Right hindlimb (tissue), 1 donor: ENCODE results near the gene CD163L1.
"Not testable (repeated sequence)": the region's sequence is repeated elsewhere in the genome, so short reads cannot be mapped to it uniquely, and the experiment has no call there.

Experiments
- DNase-seq: peaks from one replicate; pipeline ENCODE4 v3.0.0-alpha.2; 2018

The CD163L1 gene

DNA sequence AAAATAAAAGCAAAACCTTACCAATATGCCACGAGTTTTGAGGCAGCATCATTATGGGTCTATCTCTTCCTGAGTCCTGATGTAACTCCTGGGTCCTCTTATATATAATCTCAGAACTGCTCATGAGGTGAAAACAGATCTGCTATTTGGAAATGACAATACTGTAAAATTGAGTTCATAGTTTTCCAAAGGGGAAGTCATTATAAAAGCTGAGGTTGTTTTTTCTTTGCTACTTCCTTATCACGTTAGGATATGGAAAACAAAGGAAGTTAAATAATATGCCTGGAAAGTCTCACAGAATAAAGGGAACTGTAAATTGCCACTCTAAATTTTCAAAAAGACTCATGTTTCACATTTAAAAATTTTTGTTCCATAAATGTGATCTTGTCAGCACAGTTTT is at the start of gene CD163L1:
CD163L1 (minus strand) TSS at position 78 of the 400 bp plus-strand sequence; CDS start at position 52, 26 bp downstream.
- DNase-seq, result no peak

DNA sequence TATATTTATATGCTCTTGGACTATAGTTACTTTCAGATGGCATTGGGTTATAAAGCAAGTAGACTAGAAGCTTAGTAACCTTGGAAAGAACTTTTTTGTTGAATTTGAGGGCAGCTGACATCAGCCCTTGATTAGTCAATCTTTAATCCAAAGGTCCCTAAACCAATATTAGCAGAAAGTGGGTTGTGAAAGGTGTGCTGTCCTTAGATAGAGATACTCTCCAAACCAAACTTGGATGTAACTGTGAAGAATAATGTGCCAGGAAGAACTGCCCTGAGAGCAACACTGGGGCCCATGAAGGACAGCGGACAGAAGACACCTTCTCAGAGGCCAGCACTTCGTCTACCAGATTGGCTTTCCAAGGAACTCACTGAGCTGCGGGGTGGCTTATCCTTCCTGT is 49.1 kb upstream of the CD163L1 start:
- DNase-seq, result no peak

DNA sequence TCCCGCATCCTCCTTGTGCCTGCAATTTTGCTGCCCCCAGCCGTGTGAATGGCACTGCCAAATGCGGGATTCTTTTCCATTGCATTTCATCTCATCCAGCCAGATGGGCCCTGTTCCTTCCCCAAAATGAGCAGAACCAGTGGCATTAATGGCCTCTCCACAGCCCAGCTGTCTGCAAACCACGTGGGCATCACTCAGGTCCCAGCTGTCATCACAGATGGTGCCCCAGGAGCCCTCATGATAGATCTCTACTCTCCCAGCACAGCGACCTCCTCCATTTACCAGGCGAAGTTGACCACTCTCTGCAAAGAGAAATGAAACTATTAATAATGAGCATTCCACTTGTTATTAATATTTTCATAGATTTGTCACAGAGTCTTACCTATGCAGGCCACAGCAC is 42.6 kb upstream of the CD163L1 start:
- DNase-seq, result no peak

DNA sequence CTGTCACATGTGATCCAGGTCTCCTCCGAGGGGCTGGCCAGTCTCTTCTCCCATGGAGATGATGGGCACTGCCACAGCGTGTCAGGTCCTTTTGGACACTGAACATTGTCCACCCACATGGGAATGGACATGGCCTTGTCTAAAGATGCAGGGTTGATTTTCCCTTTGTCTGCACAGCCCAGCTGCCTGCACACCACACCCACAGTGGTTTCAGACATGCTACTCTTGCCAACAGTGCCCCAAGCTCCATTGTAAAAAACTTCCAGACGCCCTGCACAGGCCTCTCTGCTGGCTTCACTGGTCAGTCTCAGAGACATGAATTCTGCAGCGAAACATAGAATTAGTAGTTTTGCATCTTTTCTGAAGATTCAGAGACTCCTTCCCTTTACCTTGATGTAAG is 41.1 kb upstream of the CD163L1 start:
- DNase-seq, result no peak

DNA sequence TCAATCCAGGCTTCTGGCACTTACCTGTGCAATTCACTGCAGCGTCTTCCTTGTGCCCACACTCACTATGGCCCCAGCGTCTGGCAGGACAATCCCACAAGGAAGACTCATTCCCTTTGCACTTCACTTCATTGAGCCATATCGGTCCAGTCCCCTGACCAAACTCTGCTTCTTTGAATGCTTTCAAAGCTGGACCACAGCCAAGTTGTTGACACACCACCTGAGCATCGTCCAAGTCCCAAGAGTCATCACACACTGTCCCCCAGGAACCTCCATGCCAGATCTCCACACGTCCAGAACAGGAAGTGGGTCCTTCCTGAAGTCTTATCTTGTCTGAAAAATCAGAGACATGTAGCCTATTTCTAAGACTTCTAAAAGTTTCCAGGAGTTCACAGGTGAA is 39.4 kb upstream of the CD163L1 start:
- DNase-seq, result no peak

DNA sequence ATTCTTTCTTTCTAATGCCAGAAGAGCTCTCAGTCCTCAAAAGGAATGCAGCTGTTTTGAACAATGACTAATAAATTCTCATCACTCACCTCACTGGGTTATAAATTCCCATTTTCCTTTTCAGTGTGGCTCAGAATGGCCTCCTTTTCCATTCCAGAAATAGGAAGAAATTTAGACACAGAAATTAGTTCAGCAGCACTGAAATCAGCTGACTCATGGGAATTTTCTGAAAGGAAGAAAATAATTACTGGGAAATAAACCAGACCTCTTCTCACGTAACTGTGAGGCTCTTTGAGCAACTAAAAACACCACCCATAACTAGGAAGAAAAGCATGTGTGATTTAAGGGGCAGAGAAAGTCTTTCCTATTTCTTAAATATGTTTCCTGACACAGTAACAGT is 35.8 kb upstream of the CD163L1 start:
- no peak for DNase-seq

DNA sequence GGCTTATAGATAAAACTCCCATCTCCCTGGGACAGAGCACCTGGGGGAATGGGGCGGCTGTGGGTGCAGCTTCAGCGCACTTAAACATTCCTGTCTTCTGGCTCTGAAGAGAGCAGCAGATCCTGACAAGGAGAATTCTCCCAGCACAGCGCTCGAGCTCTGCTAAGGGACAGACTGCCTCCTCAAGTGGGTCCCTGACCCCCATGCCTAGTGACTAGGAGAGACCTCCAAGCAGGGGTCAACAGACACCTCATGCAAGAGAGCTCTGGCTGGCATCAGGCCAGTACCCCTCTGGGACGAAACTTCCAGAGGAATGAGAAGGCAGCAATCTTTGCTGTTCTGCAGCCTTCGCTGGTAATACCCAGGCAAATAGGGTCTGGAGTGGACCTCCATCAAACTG is 28.1 kb upstream of the CD163L1 start:
- no peak for DNase-seq

DNA sequence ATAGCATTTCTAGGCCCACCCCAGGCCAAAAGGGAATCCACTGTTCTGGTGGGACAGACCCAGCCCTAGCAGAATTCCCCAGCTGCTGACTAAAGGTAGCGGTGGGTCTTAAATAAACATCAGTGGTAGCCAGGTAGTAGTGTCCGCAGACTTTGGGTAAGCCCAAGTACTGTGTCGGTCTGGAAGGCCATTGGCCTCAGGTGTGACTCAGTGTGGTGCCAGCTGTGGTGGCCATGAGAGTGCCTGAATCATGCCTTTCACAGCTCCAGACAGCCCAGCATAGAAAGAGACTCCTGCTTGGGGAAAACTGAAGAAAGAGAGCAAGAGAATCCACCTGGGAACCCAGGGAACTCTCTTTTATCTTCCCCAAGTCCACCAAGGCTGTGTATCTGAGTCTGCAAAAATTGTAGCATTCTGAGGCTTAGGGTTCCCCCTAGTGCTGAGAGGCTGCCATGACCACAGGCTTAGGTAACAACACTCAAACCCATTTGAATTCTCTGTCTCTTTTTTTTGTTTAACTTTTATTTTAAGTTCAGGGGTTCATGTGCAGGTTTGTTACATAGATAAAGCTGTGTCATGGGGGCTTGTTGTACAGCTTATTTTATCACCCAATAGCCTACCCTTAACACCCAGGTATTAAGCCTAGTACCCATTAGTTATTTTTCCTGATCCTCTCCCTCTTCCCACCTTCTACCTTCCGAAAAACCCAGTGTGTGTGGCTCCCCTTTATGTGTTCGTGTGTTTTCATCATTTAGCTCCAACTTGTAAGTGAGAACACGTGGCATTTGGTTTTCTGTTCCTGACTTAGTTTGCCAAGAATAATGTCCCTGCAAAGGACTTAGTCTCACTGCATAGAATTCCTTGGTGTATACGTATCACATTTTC is 16.7 kb upstream of the CD163L1 start:
- DNase-seq, result peak; percentile 31

DNA sequence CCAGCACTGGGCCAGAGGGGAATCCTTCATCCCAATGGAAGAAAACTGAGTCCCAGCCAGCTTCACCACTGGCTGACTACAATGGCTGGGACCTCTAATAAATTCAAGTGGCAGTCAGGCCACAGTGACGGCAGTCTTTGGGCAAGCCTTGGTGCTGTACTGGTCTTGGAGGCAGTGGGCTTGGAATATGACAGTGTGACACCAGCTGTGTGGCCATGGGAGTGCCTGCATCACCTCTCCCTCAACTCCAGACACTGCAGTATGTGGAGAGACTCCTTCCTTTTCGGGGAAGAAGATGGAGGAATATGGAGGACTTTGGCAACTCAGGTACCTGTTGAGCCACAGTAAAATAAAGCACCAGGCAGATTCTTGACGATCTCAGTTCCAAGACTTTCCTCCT is 16.0 kb upstream of the CD163L1 start:
- no peak for DNase-seq

DNA sequence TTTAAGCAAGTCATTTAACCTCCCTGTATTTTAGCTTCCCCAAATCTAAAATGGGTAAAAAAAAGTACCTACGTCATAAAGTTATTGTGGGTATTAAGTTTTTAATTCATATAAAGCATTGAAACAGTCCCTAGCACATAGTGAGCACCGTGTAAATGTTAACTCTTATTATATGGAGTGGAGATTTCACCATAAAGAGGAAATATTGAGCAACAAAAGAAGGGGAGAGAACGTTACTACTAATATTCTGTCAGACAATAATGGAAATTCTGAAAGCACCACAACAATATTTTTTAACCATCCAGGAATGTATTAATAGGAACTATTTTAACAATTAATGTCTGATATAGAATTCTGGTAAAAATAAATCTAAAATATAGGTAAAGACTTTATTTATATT is 7.8 kb upstream of the CD163L1 start:
- no peak for DNase-seq

DNA sequence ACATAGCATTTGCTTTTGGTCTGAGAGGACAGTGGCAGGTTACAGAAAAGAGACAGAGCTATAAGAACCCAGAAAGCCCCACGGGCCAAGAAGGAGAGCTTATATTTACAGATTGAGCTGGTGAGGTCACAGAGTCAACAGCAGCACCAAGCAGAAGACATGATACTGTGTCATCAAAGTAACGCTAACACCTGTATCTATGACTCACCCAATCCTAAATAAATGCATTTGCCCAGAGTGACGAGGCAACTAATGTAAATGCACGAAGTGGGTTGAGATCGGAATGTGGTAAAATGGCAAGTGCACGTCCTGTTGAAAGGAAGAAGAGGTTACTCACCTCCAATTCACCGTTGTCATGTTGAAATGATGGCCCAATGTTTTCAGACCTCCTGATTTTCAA is 6.7 kb upstream of the CD163L1 start:
- no peak for DNase-seq

DNA sequence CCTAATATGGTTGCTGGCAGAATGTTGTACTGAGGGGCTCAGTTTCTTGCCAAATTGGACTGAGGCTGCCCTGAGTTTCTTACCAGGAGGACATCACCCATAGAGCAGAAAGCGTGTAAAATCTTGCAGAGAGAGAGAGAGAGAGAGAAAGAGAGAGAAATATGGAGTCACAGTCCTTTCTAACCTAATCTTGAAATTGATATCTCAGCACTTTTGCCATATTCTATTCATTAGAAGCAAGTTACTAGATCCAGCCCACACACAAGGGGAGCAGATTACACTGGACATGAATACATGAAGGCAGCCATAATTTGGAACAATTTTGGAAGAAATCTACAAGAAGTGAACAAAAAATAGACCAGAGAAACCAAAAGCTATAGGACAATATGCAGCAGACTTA is 4.1 kb upstream of the CD163L1 start:
- DNase-seq, result no peak

DNA sequence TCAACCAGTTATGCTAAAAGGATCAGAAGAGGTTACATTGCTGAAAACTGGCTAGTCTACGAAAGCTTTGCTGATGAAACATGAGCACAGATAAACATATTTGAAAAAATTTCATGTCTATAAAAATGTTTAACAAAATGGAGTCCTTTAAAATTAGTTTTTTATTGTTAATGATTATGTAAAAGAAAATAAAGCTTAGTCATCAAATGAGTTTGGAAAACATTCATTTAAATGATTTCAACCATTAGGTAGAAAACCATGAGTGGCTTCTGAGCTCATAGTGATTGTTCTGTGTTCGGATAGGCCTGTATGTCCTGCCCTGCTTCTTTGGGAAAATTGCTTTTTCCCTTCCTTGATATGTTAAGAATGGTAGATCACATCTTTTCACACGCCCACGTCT is 584 bp upstream of the CD163L1 start:
- no peak for DNase-seq

DNA sequence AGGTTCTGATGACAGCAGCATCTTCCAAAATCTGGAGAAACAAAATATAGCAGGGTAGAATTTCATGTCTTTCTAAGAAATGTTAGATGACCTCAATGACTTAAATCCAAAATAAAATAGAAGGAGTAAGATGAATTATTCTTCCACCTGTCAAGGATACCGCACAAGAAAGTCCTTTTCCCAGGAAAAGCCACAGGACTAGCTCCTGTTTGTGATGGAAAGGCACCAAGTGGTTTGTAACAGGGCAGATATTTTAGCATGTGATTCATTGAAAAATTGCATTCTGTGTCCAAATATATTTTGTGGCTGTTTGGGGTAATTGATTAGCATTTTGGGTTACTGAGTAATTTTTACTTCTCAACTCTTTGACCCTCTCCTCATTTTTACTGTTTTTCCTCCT is 2.7 kb downstream of the CD163L1 start:
- DNase-seq, result no peak

DNA sequence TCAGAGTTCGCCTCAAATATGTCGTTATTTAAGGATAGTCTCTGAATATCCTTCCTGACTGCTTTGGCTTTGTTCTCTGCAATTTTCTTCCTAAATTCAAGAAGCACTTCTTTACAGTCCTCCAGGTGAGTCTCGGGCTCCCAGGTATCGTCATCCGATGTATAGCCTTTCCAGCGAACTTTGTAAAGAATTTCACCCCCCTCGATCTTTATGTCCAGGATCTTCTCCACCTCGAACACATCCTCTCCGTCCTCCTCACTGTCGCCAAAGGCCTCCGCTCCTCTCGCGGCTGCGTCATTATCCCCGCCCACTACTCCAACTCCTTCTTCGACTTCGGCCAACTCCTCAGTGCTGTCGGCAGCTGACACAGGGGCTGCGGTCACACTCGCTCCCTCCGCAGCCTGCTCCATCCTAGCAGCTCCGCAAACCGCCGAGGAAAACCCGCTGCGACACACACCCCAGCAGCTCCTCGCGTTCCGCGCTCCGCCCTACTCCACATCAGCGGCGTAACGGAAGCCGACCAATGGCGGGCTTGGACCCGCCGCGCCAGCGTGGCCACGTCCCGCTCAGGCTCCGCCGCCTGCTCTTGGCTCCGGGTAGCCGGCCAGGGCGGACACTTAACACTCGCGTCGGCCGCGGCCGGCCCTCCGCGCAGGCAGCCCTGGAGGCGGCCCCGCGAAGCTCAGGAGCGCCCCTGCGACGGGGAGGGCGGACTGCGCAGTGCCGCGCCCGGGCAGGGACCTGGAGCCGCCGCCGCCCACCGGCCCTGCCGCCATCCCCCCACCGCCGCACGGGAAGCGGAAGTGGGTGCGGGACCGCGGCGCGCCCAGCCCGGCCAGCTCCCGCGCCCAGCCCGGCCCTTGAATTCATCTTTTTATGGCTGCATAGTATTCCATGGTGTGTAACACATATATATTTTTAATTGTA is 4.1 kb downstream of the CD163L1 start:
- peak; percentile 54 for DNase-seq

DNA sequence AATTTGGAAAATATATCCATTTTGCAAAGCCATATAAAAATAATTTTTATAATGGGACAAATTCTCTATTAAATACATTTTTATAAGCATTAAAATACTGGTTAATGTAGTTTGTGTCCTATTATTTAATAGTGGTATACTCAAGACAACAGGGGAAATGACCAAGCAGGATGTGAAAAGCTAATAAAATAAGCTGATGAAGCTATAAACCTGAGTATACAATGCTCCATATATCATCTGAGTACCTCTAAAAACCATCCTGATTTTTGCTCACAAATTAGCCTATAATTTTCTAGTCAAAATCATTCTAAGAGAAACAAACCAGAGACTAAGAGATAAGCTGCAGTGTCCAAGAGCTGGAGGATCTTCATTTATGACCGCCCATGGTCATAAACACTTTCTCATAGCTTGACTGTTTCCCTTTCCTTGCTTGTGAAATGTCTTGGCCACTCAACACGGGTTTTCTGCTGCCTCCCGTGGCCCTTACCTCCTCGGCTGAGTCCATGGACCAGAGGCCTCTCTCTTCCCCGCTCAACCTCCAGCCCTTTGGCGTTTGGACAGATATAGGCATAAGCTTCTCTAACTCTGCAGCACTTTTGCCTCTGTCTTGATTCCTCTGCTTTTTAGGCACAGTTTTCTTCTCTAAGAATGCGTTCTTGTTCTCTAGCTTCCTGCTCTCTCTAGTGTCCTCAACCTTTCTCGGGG is 5.5 kb downstream of the CD163L1 start:
- DNase-seq, result not testable (repeated sequence)

DNA sequence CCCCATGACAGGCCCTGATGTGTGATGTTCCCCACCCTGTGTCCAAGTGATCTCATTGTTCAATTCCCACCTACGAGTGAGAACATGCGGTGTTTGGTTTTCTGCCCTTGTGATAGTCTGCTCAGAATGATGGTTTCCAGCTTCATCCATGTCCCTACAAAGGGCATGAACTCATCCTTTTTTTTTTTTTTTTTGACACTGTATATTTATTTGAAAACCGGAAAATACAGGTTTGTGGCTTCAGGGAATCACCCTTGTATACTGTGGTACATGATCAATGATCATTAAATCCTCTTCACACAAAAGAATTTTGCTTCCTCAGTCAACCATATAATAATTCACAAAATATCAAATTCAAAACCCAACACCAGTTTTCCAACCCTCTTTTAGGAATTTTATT is 6.5 kb downstream of the CD163L1 start:
- DNase-seq, result not testable (repeated sequence)

DNA sequence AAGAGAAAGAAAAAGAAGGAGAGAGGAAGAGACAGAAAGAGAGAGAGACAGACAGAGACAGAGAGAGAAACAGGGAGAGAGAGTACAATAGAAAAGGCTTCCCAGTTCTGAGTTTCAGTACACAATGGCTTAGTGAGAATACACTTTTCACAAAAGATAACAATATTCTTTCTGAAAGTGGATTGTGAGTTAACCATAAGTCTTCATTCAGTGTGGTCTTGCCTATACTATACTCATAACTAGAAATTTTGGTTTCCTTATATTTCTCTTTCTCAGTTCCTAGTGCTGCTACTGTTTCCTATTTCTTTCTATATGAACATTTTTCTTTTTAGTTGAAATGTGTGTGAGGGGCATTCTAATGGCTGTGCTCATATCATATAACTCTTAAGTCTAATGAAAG is 9.3 kb downstream of the CD163L1 start:
- no peak for DNase-seq

DNA sequence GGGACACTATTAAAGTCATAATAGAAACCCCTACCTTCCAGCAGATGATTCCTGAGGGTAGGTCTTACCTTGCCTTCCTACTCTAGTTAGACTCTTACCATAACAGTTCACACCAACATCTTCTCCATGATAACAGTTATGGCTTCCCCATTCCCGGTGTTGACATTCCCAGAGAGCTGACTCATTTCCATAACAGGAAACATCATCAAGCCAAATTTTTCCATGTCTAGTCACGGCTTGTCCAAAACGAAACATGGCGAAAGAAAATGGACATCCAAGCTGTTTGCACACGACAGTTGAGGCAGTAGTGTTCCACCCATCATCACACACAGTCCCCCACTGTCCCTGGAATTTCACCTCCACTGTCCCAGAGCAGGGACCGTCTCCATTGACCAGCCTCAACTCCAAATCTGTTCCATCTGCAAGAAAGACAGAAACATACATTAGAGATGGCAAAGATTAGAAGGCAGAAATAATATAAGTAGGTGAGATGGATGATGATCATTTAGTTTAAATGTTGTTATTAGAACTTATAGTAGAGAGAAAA is 10.6 kb downstream of the CD163L1 start:
- DNase-seq, result no peak

DNA sequence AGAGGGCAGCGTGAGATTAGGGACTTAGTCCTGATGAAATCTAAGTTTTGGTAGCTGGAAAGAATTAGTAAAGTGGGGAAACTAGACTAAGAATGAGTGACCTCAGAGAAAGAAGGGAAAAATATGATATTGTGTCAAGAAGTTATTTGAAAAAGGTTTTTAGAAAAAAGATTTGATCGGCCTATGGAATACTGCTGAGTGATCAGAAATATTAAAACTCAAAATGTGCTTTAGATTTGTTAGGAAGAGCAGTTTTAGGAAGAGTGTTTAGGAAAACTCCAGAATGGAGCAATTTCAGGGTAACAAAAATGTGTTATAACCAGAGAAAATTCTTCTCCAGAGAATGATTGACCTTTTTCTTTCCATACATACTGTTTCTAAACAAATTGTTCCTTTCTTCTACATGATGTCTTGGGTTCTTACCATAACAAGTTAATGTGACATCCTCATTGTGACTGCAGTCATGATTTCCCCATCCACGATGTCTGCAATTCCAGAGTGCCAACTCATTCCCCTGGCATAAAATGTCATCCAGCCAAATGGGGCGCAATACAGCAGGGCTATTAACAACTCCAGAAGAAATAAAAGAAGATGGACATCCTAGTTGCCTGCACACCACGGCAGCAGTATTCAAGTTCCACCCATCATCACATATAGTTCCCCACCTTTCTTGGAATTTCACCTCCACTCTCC is 11.8 kb downstream of the CD163L1 start:
- DNase-seq, result no peak

DNA sequence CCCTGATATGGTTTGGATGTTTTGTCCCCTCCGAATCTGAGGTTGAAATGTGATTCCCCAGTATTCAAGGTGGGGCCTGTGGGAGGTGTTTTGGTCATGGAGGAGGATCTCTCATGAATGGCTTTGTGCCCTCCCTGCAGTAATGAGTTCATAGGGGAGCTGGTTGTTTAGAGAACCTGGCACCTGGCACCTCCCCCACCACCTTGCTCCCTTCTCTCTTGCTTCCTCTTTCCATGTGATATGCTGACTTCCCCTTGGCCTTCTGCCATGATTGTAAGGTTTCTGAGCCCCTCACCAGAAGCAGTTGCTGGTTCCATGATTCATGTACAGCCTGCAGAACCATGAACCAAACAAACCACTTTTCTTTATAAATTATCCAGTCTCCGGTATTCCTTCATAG is 32.6 kb downstream of the CD163L1 start:
- DNase-seq, result no peak

DNA sequence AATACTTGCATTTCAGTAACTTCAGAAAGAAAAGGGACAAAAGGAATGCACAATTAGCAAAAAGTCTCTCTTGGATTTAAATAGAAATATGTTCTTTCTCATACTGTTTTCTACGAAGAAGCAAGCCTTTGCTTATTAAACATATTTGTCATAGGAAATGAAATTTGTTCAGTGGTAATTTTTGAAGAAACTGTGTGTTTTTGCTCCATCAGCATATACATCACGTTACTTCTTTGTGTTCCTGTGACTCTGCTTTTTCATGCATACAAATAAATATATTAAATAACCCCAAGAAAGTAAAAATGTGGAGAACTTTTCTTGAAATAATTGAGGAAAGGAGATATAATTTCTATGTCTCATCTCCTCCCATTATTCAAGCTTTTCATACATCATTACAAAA is 39.7 kb downstream of the CD163L1 start:
- DNase-seq, result no peak
